ENCODE results near the gene CELA3A. TPM values are rescaled to one million over a fixed set of nuclear protein-coding genes. Genes with fewer than 3 reads are reported as not detected.

CELA3A gene
- total RNA-seq (1 to 10 TPM; 5.0 to 5.2 TPM), polyA plus RNA-seq (1 to 10 TPM; 8.5 to 9.5 TPM)
- long read RNA-seq, donor 1, partial matches to known transcripts, result 0 of 4 reads
- long read RNA-seq, donor 1, other reads (novel, unspliced or antisense), result 0 of 4 reads
- long read RNA-seq, donor 2, result 0 reads

GRCh38 chr1:22001409-22001808 is at the start of gene CELA3A:
TSS of gene CELA3A (plus strand) at chr1:22001657. CDS start at chr1:22001675, 18 bp downstream.
- 71 to 78% methylated on average over 5 of the region's 5 CpGs for WGBS, 2 donors
- Histone ChIP-seq H3K4me1 (ENCODE audit: control insufficient read depth in 1 of 2, insufficient read depth in 2 of 2, low read length in 2 of 2) (no peaks in the 10 kb centered on the region), H3K36me3 (ENCODE audit: control insufficient read depth in 1 of 2, insufficient read depth in 2 of 2, low read length in 1 of 2) (no peaks in the 10 kb centered on the region), H3K9me3 (ENCODE audit: control insufficient read depth, low read length) (no peaks in the 10 kb centered on the region), H3K27ac (ENCODE audit: low read depth in 1 of 2, low read length in 2 of 2) (no peak within 1 kb of the TSS), H3K4me3 (ENCODE audit: low read length in 2 of 2) (no peak within 1 kb of the TSS), H3K27me3 (ENCODE audit: control insufficient read depth in 1 of 2, insufficient read depth in 2 of 2, low read length in 1 of 2) (no peaks in the 10 kb centered on the region)
- DNase-seq (peak in 1 of 2 donors; percentile 19), ATAC-seq (ENCODE audit: low FRiP score) (no peak)
- intact Hi-C loops (cut with DNase I), result no loop called here

GRCh38 chr1:21952786-21953520 is 48.5 kb upstream of the CELA3A start:
- H3K4me3 ChIP-seq (ENCODE audit: low read length in 2 of 2), result no peak overlapping the region
- no peak for ATAC-seq (ENCODE audit: low FRiP score)
- no peaks in the 10 kb centered on the region for H3K4me1 ChIP-seq (ENCODE audit: control insufficient read depth in 1 of 2, insufficient read depth in 2 of 2, low read length in 2 of 2)
- no peaks in the 10 kb centered on the region for H3K9me3 ChIP-seq (ENCODE audit: control insufficient read depth, low read length)
- no peaks in the 10 kb centered on the region for H3K27me3 ChIP-seq (ENCODE audit: control insufficient read depth in 1 of 2, insufficient read depth in 2 of 2, low read length in 1 of 2)
- 81% methylated on average over 6 of the region's 6 CpGs for WGBS, 2 donors
- no peak for DNase-seq
- H3K27ac ChIP-seq (ENCODE audit: low read depth in 1 of 2, low read length in 2 of 2), result no peak overlapping the region
- intact Hi-C loops (cut with DNase I), result no loop called here
- H3K36me3 ChIP-seq (ENCODE audit: control insufficient read depth in 1 of 2, insufficient read depth in 2 of 2, low read length in 1 of 2), result no peaks in the 10 kb centered on the region

GRCh38 chr1:21955058-21955457 is 46.4 kb upstream of the CELA3A start:
- peak in 1 of 2 donors; percentile 76 for DNase-seq
- Histone ChIP-seq H3K27ac (ENCODE audit: low read depth in 1 of 2, low read length in 2 of 2) (peak overlapping the region in 1 of 2 donors; percentile 31), H3K36me3 (ENCODE audit: control insufficient read depth in 1 of 2, insufficient read depth in 2 of 2, low read length in 1 of 2) (no peaks in the 10 kb centered on the region), H3K9me3 (ENCODE audit: control insufficient read depth, low read length) (no peaks in the 10 kb centered on the region), H3K4me1 (ENCODE audit: control insufficient read depth in 1 of 2, insufficient read depth in 2 of 2, low read length in 2 of 2) (no peaks in the 10 kb centered on the region), H3K27me3 (ENCODE audit: control insufficient read depth in 1 of 2, insufficient read depth in 2 of 2, low read length in 1 of 2) (no peaks in the 10 kb centered on the region), H3K4me3 (ENCODE audit: low read length in 2 of 2) (no peak overlapping the region)
- peak; percentile 77 for ATAC-seq (ENCODE audit: low FRiP score)
- intact Hi-C loops (cut with DNase I), result no loop called here
- WGBS, 2 donors, result 55 to 70% methylated on average over 16 of the region's 16 CpGs

GRCh38 chr1:21955501-21956281 is 45.8 kb upstream of the CELA3A start:
- peak; percentile 69 for ATAC-seq (ENCODE audit: low FRiP score)
- peak in 1 of 2 donors; percentile 63 for DNase-seq
- WGBS, 2 donors, result 62 to 79% methylated on average over 9 of the region's 9 CpGs

GRCh38 chr1:21956720-21957552 is 44.5 kb upstream of the CELA3A start:
- no peaks in the 10 kb centered on the region for H3K27me3 ChIP-seq (ENCODE audit: control insufficient read depth in 1 of 2, insufficient read depth in 2 of 2, low read length in 1 of 2)
- DNase-seq (peak; percentile 73 to 81), ATAC-seq (ENCODE audit: low FRiP score) (peak; percentile 71)
- no peaks in the 10 kb centered on the region for H3K9me3 ChIP-seq (ENCODE audit: control insufficient read depth, low read length)
- H3K27ac ChIP-seq (ENCODE audit: low read depth in 1 of 2, low read length in 2 of 2), result peak overlapping the region in 1 of 2 donors; percentile 55
- H3K4me1 ChIP-seq (ENCODE audit: control insufficient read depth in 1 of 2, insufficient read depth in 2 of 2, low read length in 2 of 2), result no peaks in the 10 kb centered on the region
- WGBS, 2 donors, result 52 to 64% methylated on average over 17 to 18 of the region's 18 CpGs
- H3K36me3 ChIP-seq (ENCODE audit: control insufficient read depth in 1 of 2, insufficient read depth in 2 of 2, low read length in 1 of 2), result no peaks in the 10 kb centered on the region
- H3K4me3 ChIP-seq (ENCODE audit: low read length in 2 of 2), result no peak overlapping the region
- intact Hi-C loops (cut with DNase I), result no loop called here

More at GRCh38 chr1:21955501-21956281, 45.8 kb upstream of the CELA3A start:
- Histone ChIP-seq H3K9me3 (ENCODE audit: control insufficient read depth, low read length) (no peaks in the 10 kb centered on the region), H3K4me1 (ENCODE audit: control insufficient read depth in 1 of 2, insufficient read depth in 2 of 2, low read length in 2 of 2) (no peaks in the 10 kb centered on the region), H3K27ac (ENCODE audit: low read depth in 1 of 2, low read length in 2 of 2) (peak overlapping the region in 1 of 2 donors; percentile 67), H3K27me3 (ENCODE audit: control insufficient read depth in 1 of 2, insufficient read depth in 2 of 2, low read length in 1 of 2) (no peaks in the 10 kb centered on the region), H3K36me3 (ENCODE audit: control insufficient read depth in 1 of 2, insufficient read depth in 2 of 2, low read length in 1 of 2) (no peaks in the 10 kb centered on the region), H3K4me3 (ENCODE audit: low read length in 2 of 2) (no peak overlapping the region)
- intact Hi-C loops (cut with DNase I), result no loop called here

- H3K36me3 ChIP-seq (ENCODE audit: control insufficient read depth in 1 of 2, insufficient read depth in 2 of 2, low read length in 1 of 2), result no peaks in the 10 kb centered on the region
- no peak overlapping the region for H3K4me3 ChIP-seq (ENCODE audit: low read length in 2 of 2)
- H3K27me3 ChIP-seq (ENCODE audit: control insufficient read depth in 1 of 2, insufficient read depth in 2 of 2, low read length in 1 of 2), result no peaks in the 10 kb centered on the region
- no peaks in the 10 kb centered on the region for H3K4me1 ChIP-seq (ENCODE audit: control insufficient read depth in 1 of 2, insufficient read depth in 2 of 2, low read length in 2 of 2)
- no peak overlapping the region for H3K27ac ChIP-seq (ENCODE audit: low read depth in 1 of 2, low read length in 2 of 2)
- 91 to 97% methylated on average over 2 of the region's 2 CpGs for WGBS, 2 donors
- ATAC-seq (ENCODE audit: low FRiP score), result no peak
- no peaks in the 10 kb centered on the region for H3K9me3 ChIP-seq (ENCODE audit: control insufficient read depth, low read length)
- peak in 1 of 2 donors; percentile 7 for DNase-seq
- intact Hi-C loops (cut with DNase I), result loop anchor here in 1 of 2 donors (5.0 kb wide), 1 partner anchor 64 kb away; no protein-coding TSS in a partner anchor
Measured at GRCh38 chr1:21961337-21961736, 40.1 kb upstream of the CELA3A start.

GRCh38 chr1:21961799-21962198 is 39.7 kb upstream of the CELA3A start:
- Histone ChIP-seq H3K36me3 (ENCODE audit: control insufficient read depth in 1 of 2, insufficient read depth in 2 of 2, low read length in 1 of 2) (no peaks in the 10 kb centered on the region), H3K4me3 (ENCODE audit: low read length in 2 of 2) (no peak overlapping the region), H3K27ac (ENCODE audit: low read depth in 1 of 2, low read length in 2 of 2) (no peak overlapping the region), H3K27me3 (ENCODE audit: control insufficient read depth in 1 of 2, insufficient read depth in 2 of 2, low read length in 1 of 2) (no peaks in the 10 kb centered on the region), H3K4me1 (ENCODE audit: control insufficient read depth in 1 of 2, insufficient read depth in 2 of 2, low read length in 2 of 2) (no peaks in the 10 kb centered on the region), H3K9me3 (ENCODE audit: control insufficient read depth, low read length) (no peaks in the 10 kb centered on the region)
- no peak for ATAC-seq (ENCODE audit: low FRiP score)
- DNase-seq, result peak in 1 of 2 donors; percentile 55
- WGBS, 2 donors, result 53 to 54% methylated on average over 2 of the region's 2 CpGs
- intact Hi-C loops (cut with DNase I), result loop anchor here in 1 of 2 donors (5.0 kb wide), 1 partner anchor 64 kb away; no protein-coding TSS in a partner anchor

Measured in aorta (tissue), 5 donors.